DOHH2 (cell line): ENCODE data around the gene TNFRSF6B.

Source experiments
- EZH2phosphoT487 ChIP-seq: fragments of 200-600 bp; sonication (generic); IDR thresholded peaks from 2 replicates; pipeline ENCODE4 v1.6.1; 2017; ENCODE audit warnings: borderline replicate concordance, mild to moderate bottlenecking, antibody characterized with exemption, low read length, moderate library complexity, mixed read lengths
- TF ChIP-seq, protein P1 (sequence below): fragments of 200-600 bp; sonication (generic); IDR thresholded peaks from one replicate; pipeline ENCODE4 v1.5.1; 2014; ENCODE audit warnings: antibody characterized with exemption, mild to moderate bottlenecking, low read depth, low read length; ENCODE audit not compliant: poor library complexity, severe bottlenecking

DNA sequence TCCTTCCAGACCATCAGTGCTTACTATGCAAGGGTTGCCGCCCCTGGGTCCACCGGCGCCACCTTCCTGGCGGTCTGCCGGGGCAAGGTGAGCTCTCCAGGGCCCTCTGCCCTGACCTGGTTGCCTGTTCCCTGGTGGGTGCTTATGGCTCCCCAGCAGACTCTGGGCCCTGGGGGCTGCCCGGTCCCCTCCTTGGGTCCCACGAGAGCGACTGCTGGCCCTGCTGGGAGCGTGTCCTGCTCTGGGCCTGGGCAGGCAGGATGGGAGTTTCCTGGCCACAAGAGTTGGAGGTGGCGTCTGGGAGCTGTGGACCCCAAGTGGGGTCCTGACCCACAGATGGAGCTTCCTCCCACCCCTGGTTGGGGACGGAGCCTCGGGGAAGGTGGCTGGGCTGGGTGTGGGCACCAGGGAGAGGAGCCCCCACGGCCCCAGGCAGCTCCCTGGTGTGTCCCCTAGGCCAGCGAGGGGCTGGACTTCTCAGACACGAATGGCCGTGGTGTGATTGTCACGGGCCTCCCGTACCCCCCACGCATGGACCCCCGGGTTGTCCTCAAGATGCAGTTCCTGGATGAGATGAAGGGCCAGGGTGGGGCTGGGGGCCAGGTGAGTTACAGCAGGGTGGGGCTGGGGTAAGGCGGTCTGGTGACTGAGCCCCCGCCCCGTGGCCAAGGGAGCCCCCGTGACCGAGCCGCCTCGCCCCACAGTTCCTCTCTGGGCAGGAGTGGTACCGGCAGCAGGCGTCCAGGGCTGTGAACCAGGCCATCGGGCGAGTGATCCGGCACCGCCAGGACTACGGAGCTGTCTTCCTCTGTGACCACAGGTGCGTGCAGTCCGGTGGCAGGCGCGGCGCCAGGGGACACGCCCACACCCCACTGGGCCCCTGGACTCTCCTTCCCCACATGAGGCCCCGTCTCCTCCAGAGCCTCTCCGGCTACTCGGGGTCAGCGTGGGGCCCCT lies 7.1 kb upstream of the TNFRSF6B start:
- TF ChIP-seq, protein P1, sequence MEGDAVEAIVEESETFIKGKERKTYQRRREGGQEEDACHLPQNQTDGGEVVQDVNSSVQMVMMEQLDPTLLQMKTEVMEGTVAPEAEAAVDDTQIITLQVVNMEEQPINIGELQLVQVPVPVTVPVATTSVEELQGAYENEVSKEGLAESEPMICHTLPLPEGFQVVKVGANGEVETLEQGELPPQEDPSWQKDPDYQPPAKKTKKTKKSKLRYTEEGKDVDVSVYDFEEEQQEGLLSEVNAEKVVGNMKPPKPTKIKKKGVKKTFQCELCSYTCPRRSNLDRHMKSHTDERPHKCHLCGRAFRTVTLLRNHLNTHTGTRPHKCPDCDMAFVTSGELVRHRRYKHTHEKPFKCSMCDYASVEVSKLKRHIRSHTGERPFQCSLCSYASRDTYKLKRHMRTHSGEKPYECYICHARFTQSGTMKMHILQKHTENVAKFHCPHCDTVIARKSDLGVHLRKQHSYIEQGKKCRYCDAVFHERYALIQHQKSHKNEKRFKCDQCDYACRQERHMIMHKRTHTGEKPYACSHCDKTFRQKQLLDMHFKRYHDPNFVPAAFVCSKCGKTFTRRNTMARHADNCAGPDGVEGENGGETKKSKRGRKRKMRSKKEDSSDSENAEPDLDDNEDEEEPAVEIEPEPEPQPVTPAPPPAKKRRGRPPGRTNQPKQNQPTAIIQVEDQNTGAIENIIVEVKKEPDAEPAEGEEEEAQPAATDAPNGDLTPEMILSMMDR = no peak
- TF ChIP-seq EZH2phosphoT487 = no peak
